ENCODE measurements around the gene GNB2. TPM values are rescaled to one million over a fixed set of nuclear protein-coding genes. Genes with fewer than 3 reads are reported as not detected.

Gene GNB2
- 100 to 1,000 TPM; 177 to 240 (median 204) TPM for polyA plus RNA-seq (ENCODE audit: insufficient read length in 4 of 4)

- DNase-seq (ENCODE audit: low read depth in 4 of 4, low spot score in 2 of 4) = peak; percentile 97 to 99 (median 99)
These were observed at the start of gene GNB2 for GRCh38 chr7:100673302-100673941. Gene GNB2 (plus strand): TSS chr7:100673740. CDS start chr7:100676266, 2,526 bp downstream.

- DNase-seq (ENCODE audit: low read depth in 4 of 4, low spot score in 2 of 4) = no peak
These were observed 49.4 kb upstream of the GNB2 start for GRCh38 chr7:100623951-100624824.

GRCh38 chr7:100626055-100626454, 47.5 kb upstream of the GNB2 start:
- no peak for DNase-seq (ENCODE audit: low read depth in 4 of 4, low spot score in 2 of 4)

- no peak for DNase-seq (ENCODE audit: low read depth in 4 of 4, low spot score in 2 of 4)
These were observed 46.9 kb upstream of the GNB2 start for GRCh38 chr7:100626530-100627237.

GRCh38 chr7:100627238-100627549, 46.3 kb upstream of the GNB2 start:
- DNase-seq (ENCODE audit: low read depth in 4 of 4, low spot score in 2 of 4) = no peak

- DNase-seq (ENCODE audit: low read depth in 4 of 4, low spot score in 2 of 4) = no peak
These were observed 44.3 kb upstream of the GNB2 start for GRCh38 chr7:100629117-100629716.

GRCh38 chr7:100630066-100630465, 43.5 kb upstream of the GNB2 start:
- no peak for DNase-seq (ENCODE audit: low read depth in 4 of 4, low spot score in 2 of 4)

GRCh38 chr7:100632951-100633717, 40.4 kb upstream of the GNB2 start:
- no peak for DNase-seq (ENCODE audit: low read depth in 4 of 4, low spot score in 2 of 4)

GRCh38 chr7:100639995-100640516, 33.5 kb upstream of the GNB2 start:
- no peak for DNase-seq (ENCODE audit: low read depth in 4 of 4, low spot score in 2 of 4)

- no peak for DNase-seq (ENCODE audit: low read depth in 4 of 4, low spot score in 2 of 4)
These were observed 32.8 kb upstream of the GNB2 start for GRCh38 chr7:100640517-100641440.

- DNase-seq (ENCODE audit: low read depth in 4 of 4, low spot score in 2 of 4) = no peak
These were observed 32.1 kb upstream of the GNB2 start, which contains the start of gene TFR2 for GRCh38 chr7:100641463-100641859. Gene TFR2 (minus strand): TSS chr7:100641552. CDS start chr7:100641509, 43 bp downstream.

GRCh38 chr7:100641860-100642533, 31.5 kb upstream of the GNB2 start:
- no peak for DNase-seq (ENCODE audit: low read depth in 4 of 4, low spot score in 2 of 4)

- DNase-seq (ENCODE audit: low read depth in 4 of 4, low spot score in 2 of 4) = no peak
These were observed 31.0 kb upstream of the GNB2 start for GRCh38 chr7:100642534-100642907.

GRCh38 chr7:100649826-100650565, 23.5 kb upstream of the GNB2 start:
- DNase-seq (ENCODE audit: low read depth in 4 of 4, low spot score in 2 of 4) = no peak

GRCh38 chr7:100654908-100655831, 18.4 kb upstream of the GNB2 start:
- DNase-seq (ENCODE audit: low read depth in 4 of 4, low spot score in 2 of 4) = no peak

GRCh38 chr7:100655908-100656674, 17.4 kb upstream of the GNB2 start, which contains the start of gene ACTL6B:
Gene ACTL6B (minus strand): TSS chr7:100656448. CDS start chr7:100656354, 94 bp downstream.
- no peak for DNase-seq (ENCODE audit: low read depth in 4 of 4, low spot score in 2 of 4)
